COLO829 (cell line): ENCODE results near the gene OGDH.

Source experiments
- DNase-seq: peaks from one replicate; pipeline ENCODE4 v3.0.0; 2012; ENCODE audit warnings: low spot score

Gene OGDH

DNA sequence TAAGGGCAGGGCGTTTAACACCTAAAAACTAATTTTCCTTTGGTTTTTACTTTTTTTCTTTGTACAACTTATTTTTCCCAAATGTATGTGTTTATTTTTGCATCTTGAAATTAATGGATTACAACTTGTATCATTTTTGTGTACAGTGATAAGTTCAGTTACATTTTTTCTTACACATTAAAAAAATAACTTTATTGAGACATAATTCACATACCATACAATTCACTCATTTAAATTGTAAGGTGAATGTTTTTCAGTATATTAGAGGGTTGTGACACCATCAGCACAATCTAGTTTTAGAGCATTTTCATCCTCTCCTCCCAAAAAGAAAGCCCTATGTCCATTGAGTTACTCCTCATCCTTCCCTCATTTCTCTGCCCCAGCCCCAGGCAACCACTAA is 11.6 kb downstream of the OGDH start:
- DNase-seq = no peak

DNA sequence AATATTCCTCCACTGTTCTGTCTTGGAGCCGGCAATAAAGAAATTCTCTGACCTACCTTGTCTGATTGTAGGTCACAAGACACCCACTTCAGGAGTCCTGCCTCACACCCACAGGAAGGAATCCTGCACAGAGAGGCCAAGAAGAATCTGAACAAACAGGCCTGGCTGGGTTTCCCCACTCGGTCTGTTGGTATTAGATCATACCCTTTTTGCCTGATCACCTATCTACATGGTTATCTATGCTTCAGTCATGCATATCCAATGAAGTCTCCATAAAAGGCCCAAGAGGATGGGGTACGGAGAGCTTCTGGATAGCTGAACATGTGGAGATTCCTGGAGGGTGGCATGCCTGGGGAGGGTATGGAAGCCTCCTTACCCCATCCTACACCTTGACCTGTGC is 12.3 kb downstream of the OGDH start:
- DNase-seq = no peak

DNA sequence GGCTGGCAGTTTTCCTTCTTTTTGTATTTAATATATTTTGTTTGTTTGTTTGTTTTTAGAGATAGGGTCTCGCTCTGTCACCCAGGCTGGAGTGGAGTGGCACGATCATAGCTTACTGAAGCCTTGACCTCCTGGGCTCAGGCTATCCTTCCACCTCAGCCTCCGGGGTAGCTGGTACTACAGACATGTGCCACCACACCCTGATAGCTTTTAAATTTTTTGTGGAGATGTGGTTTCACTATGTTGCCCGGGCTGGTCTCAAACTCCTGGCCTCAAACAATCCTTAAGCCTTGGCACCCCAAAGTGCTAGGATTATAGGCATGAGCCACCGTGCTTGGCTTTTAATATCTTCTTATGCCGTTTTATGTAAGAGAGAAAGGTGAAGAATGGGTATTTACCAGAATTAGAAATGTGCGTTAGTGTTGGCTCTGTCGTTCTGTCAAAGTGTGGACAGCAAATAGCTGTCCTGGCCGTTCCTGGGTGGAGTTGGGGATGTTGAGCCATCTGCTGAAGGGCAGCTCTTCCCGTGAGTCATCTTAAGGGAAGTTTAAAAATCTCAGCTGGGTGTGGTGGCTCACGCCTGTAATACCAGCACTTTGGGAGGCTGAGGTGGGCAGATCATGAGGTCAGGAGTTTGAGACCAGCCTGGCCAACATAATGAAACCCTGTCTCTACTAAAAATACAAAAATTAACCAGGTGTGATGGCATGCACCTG is 14.8 kb downstream of the OGDH start:
- DNase-seq = no peak

DNA sequence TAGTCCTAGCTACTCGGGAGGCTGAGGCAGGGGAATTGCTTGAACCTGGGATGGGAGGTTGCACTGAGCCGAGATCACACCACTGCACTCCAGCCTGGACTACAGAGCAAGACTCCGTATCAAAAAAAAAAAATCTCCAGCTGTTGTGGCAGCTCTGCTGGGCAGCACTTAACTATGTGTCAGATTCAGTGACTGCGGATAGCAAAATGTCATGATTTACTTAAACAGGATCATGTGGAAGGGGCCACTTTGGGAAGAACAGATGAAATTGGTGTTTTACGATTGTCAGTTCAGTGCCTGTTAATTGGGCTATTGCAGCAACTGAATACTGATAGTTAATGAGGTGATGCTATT is 15.3 kb downstream of the OGDH start:
- DNase-seq = no peak

DNA sequence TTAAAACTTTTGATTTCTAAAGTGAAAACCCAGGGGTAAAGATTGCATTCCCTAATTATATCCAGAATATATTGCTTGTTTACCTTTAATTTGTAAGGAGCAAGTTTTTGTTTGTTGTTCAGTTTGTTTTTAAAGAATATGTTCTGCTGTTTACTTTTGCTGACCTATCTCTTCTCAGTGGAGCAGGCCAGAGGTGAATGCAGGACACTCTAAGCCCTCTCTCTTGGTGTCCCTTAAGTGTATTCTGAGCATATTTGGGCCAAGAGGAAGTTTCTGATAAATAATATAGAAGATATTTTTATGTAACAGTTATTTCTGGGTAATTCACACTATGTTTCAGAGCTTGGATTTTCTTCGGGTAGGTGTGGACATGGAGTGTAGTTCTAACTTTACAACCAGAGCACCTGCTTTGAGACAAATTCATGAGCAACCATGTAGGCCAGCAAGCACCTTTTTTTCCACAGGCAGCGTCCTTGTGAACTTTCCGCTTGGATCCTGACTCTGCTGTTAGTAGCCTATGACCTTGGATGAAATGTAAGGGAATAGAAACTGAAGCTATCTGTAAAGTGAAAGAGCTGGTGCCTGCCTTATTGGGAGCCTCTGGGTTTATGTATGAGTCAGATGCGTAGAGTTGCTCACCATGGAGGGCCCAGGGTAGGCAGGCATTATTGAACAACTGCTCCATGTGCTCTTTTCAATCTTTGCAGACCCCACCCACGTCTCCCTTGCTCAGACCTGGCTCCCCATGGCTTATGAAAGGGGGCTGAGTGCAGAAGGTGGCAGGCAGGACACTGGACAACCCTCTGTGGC is 16.1 kb downstream of the OGDH start:
- DNase-seq = no peak

DNA sequence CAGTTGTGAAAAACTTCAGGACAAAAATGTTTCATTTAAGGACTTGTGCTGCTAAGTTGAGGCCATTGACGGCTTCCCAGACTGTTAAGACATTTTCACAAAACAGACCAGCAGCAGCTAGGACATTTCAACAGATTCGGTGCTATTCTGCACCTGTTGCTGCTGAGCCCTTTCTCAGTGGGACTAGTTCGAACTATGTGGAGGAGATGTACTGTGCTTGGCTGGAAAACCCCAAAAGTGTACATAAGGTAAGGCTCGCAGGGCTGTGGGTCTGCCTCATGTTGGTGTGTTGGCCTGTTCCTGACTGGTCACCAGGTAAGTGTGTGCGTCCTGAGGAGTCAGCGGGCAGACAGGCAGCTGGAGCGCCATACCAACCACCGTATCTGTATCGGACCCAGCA is 17.9 kb downstream of the OGDH start:
- no peak for DNase-seq

DNA sequence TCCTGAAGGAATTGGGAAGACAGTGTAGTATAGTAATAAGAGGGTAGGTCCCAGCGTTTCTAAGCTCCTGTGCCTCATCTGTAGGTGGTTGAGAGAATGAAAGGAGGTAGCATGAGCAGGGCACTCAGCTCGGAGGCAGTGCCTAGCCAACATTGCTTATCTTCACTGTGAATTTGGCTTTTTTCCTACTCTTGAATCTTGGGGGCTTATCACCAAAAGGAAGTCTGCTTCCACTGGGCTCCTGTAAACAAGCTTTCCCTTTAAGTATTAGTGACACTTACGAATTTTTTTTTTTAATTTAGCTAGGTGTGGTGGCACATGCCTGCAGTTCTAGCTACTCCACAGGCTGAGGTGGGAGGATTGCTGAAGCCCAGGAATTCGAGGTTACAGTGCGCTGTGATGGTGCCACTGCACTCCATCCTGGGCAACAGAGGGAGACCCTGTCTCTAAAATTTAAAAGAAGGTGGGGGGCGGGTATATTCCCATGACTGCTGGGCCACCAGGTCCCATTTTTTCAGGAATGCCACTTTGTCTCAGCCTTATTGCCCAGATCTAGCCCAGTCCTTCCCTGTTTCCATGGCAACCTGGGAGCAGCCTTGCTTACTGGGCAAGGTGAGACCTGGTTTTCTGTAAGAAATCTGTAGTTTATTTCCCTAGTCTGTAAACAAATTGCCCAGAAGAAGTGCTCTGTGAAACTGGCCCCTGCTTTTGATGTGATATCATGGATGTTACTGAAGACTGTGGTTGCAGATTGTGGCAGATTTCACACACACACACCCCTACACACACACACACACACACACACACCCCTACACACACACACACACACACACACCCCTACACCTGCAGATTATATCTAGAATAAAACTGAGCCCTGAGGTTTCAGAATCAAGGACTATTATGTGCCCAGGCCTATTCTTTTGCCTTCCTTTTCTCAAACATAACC is 19.4 kb downstream of the OGDH start:
- DNase-seq = no peak

DNA sequence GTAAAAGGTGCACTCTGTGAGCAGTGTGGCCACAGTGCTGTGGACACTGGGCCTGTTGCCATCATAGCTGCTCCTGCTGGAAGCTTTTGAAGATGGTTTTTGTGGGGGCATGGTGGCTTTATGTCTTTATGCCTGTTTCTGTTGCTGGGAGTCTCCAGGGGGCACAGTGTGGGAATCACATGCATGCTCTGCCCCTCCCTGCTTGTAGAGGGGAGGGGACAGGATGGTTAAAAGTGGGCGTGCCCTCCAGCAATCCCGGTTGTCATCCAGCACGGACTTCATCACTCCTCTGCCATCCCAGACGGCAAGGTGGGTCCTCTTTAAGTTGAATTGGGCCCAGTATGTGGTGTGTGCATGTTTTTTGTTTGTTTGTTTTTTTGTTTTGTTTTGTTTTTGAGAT is 20.2 kb downstream of the OGDH start:
- no peak for DNase-seq

DNA sequence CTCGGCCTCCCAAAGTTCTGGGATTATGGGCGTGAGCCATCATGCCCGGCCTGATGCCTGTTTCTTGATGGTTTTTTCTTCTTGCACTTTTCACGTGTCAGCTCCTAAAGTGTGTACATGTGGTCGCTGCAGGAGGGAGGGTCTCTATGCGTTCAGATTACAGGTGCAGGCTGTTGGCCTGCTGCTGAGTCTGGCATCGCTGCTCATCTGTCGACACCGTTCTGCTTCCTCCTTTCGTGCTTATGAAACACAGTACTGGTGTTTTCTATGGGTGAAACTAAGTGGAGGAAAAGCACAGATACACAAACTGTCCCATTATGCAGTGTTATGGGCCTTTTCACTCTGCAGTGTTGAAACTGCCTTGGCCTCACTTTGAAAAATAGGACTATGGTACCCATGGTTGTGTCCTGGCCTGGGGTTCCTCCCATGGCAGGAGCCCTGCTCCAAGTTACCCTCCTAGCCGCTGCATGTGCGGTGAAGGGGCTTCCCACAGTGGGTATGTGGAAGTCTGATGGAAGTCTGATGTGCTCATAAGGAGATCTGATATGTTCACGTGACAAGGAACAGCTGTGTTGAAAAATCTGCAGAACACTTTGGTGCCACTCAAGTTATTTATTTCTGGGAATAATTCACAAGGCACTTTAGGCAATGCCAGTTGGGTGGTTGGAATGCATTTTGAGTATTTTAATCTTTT is 23.5 kb downstream of the OGDH start:
- no peak for DNase-seq

DNA sequence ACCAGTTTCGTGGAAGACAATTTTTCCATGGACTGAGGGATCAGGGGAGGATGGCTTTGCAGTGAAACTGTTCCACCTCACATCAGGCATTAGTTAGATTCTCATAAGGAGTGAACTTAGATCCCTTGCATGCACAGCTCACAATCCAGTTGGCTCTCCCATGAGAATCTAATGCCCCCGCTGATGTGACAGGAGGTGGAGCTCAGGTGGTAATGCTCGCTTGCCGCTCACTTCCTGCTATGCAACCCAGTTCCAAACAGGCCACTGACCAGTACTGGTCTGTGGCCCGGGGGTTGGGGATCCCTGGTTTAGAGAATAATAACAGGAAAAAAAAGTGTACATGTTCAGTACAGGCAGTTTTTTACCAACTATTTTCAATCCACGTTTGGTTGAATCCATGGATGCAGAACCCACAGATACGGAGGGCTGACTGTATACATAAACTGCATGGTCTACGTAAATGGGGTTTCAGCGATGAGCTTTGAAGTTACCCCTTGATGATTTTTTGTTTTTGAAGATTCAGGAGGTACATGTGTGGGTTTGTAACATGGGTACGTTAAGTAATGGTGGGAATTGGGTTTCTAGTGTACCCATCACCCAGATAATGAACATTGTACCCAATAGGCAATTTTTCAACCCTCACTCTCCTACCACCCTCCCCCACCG is 24.5 kb downstream of the OGDH start:
- no peak for DNase-seq

DNA sequence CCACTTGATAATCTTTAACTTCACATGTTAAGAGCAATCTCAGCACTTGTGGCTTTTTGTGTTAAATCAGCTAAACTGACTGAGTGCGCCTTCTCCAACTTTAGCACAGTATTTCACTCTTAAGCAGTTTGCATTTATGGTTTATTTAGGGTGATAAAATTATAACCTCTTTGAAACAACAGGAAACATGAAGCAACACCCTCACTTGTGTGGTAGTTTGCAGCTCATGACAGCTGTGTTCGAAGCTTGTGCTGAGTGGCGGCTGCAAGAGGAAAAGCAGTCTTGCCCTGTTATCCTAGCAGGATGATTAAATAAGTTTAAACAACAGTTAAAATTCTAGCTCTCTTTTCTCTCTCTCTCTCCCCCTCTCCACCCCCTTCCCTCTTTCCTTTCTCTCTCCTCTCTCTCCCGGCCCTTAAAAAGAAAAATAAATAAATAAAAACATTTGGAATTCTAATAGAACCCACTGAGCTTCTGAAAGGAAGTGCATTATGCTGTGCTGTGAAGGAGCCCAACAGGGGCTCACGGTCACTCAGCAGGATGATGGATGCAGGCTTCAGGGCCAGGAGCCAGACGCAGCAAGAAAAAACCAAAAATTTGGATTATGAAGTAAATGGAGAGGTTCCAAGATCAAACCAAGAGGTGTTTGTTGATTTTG is 25.2 kb downstream of the OGDH start:
- no peak for DNase-seq

DNA sequence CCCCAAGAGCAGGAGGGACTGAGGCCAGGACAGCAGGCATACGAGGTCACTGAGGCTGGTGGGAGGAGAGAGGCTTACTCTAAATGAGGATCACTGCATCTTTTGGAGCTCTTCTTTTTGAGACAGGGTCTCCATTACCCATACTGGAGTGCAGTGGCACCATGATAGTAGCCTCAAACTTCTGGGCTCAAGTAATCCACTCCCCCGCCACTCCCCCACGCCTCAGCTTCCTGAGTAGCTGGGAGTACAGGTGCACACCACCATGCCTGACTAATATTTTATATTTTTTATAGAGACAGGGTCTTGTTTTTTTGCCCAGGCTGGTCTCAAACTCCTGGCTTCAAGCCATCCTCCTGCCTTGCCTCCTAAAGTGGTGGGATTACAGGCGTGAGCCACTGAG is 25.8 kb downstream of the OGDH start:
- no peak for DNase-seq

DNA sequence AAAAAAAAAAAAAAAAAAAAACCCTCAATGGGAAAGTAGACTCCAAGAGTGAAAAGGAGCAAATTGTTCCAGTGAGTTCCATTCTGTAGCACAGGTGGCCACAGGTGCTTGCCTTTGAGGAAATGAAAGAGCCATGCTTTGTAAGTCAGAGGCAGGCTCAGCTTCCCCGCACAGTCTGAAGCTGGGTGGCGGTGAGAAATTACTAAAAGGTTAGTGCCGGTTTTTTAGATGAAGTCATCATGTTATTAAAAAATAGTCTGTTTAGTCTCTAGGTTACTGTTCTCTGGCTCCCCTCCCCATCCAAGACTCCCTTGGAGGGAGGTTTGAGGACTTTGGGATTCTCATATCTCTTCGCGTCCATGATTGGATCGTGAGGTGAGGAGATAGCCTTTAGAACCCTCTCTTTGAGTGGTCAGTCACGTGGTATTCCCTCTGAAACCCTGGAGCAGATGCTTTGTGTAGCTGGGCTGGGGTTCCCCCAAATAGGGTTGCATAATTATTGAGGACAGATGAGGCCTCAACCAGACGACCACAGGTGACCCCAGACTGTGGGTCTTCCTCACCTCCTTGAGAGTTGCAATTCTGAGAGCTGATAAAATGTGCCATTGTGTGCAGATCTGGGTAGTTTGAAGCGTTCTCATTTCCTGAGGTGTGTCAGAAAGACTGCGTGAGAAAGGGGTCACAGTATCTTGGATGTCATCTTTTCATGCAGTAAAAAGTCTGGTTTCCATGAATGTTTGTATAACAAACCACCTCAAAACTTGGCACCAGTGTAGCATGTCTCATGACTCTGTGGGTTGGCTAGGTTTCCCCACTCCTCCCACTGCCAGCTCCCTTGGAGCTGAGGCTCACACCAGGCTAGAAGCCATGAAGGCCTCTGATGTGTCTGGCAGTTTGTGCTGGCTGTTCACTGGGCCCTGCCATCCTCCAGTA is 27.1 kb downstream of the OGDH start:
- DNase-seq = peak; percentile 42

DNA sequence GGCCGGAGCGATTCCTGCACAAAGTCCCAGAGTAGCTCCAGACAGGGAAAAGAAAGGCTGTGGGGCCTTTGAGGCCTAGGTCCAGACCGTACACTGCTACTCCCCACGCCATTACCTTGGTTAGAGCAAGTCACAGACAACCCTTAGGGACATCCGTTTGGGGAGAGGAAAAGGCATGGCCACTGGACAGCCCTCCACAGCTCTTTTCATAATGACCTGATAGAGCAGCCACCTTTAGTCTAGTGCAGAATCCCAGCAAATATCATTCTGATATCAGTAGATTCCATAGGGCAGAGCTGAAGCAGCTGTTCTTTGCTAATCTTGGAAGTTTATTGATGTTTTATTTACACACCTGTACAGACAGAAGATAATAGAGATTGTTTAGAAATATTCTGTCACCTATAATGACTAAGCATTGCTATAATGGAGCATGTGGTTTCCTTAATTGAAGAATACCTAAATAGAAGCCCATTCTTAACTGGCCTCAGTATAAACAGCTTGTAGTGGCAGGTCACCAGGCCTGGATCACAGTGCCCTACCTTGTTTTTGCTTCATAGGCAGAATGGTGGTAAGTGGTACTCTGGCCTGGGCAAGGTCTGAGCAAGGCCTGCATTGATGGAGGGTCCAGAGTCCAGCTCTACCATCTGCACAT is 27.9 kb downstream of the OGDH start:
- no peak for DNase-seq

DNA sequence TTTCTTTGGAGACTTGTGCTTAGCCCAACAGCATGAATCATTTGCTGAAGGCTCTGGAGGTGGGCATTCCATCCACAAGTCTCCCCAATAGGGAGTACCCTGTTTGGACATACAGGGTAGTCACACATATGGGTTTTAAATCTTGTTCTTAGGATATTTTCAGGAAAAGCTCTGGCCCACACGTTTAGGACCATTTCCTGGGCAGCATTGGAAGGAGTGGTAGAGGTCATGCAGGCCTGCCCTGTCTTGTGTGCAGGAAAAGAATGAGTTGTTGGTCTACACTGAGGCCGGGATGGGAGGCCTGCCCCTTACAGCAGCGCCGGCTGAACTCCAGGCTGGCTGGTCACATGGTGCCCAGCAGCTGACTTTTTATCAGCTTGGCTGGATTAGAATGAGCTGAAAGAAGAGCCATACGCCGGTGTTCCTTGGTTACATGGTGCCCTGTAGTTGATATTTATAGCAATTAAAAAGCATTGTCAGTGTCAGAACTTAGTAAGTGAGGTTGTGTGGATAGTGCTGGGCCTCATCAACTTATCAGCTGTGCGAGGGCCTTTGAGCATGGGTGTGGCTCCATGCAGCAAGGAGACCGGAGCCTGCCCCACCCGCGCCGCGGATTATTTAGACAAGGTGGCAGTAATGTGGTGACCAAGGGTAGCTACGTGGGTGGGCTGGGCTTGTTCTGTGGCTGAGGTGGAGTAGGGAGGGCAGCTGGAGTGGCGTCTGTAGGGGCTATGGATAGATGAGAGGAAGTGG is 28.6 kb downstream of the OGDH start:
- DNase-seq = no peak

DNA sequence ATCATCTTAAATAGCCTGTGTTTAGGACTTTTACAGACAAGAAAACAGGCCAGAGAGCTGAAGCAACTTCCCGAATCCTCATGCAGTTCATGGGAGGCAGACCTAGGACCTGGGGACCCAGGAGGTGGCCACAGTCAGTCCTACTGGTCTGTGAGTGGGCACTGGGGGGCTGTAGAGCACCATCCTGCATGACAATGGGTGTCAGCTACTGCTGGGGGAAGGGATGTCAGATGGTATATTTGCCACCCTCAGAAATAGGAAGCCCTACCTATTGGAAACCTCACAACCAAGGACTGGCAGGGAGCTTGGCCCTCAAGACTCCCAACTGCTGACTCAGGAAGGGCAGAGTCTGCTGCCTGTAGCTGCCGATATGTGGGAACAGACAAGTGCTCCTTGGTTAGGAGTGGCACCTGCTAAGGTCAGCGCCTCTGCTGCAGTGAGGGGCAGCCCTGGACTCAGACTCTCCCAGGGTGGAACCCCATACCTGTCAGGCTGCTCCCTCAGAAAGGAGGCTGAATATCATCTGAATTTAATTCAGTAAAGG is 29.7 kb downstream of the OGDH start:
- DNase-seq = no peak

DNA sequence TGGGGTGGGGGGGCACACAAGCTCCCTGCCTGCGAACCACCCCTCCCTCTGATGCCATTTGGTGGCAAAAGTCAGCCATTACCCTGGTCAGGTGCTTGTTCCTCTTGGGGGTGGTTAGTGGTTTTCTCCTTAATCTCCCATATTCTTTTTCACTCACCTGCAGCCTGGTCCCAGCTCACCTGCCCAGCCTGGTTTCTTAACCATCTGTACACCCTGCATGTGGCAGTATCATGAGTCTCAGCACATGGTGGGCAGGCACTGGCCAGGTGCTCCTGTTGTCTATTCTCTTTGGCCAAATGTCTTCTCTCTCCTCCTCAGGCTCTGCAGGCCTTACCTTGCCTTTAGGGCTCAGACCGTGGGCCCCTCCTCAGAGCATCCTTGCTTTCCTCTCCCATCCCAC is 30.5 kb downstream of the OGDH start:
- DNase-seq = no peak
